PFSK-1 (cell line): ENCODE measurements around the gene RASL12.

Source experiments
- FOXP2 ChIP-seq: optimal IDR thresholded peaks from 2 replicates; pipeline ENCODE3; 2011; ENCODE audit warnings: borderline replicate concordance, control low read depth, inconsistent platforms; ENCODE audit not compliant: insufficient read depth; ENCODE audit errors: extremely low read length, extremely low read depth
- POLR2AphosphoS5 ChIP-seq: IDR thresholded peaks from 2 replicates; pipeline ENCODE4 v1.6.1; 2012; ENCODE audit warnings: low read depth, mild to moderate bottlenecking, control low read depth, low read length, moderate library complexity
- SIN3A ChIP-seq: IDR thresholded peaks from 2 replicates; pipeline ENCODE4 v1.6.1; 2012; ENCODE audit warnings: mild to moderate bottlenecking, low read length, moderate library complexity, borderline replicate concordance; ENCODE audit not compliant: insufficient read depth
- TAF1 ChIP-seq: IDR thresholded peaks from 2 replicates; pipeline ENCODE4 v1.6.1; 2012; ENCODE audit warnings: low read length, control low read depth, borderline replicate concordance; ENCODE audit not compliant: insufficient read depth
- TF ChIP-seq, protein P1 (sequence below), 2 experiments: IDR thresholded peaks; 2 replicates each; pipeline versions ENCODE4 v1.6.1 to v1.8.0; 2011 to 2012; ENCODE audit warnings: low read depth in 2 of 2, low read length in 2 of 2, control low read depth in 1 of 2, inconsistent platforms in 1 of 2, mild to moderate bottlenecking in 1 of 2, moderate library complexity in 1 of 2; ENCODE audit not compliant: insufficient read depth in 1 of 2

The RASL12 gene

DNA sequence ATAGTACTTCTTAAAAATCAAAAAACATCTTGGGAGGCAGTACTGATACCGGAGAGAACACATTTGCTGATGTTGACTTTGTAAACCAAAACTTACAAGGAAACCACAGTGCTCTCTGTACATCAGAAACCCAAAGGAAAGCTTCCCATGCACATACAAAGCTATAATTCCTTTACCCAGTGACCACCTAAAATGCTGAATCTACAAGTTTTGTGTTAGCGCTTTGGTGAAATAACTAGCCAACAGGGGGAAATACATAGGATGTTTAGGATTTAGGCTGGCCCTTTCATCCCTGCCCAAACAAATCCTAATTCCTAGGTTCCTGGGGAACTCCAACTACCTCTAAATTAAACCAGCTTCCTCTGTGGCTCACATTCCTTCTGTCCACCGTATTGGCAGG, 62.8 kb downstream of the RASL12 start:
- no peak for TF ChIP-seq FOXP2
- TF ChIP-seq SIN3A: no peak
- TF ChIP-seq TAF1: no peak
- TF ChIP-seq, protein P1, sequence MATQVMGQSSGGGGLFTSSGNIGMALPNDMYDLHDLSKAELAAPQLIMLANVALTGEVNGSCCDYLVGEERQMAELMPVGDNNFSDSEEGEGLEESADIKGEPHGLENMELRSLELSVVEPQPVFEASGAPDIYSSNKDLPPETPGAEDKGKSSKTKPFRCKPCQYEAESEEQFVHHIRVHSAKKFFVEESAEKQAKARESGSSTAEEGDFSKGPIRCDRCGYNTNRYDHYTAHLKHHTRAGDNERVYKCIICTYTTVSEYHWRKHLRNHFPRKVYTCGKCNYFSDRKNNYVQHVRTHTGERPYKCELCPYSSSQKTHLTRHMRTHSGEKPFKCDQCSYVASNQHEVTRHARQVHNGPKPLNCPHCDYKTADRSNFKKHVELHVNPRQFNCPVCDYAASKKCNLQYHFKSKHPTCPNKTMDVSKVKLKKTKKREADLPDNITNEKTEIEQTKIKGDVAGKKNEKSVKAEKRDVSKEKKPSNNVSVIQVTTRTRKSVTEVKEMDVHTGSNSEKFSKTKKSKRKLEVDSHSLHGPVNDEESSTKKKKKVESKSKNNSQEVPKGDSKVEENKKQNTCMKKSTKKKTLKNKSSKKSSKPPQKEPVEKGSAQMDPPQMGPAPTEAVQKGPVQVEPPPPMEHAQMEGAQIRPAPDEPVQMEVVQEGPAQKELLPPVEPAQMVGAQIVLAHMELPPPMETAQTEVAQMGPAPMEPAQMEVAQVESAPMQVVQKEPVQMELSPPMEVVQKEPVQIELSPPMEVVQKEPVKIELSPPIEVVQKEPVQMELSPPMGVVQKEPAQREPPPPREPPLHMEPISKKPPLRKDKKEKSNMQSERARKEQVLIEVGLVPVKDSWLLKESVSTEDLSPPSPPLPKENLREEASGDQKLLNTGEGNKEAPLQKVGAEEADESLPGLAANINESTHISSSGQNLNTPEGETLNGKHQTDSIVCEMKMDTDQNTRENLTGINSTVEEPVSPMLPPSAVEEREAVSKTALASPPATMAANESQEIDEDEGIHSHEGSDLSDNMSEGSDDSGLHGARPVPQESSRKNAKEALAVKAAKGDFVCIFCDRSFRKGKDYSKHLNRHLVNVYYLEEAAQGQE (IDR thresholded peaks at IDR 0.05; ENCODE audit: insufficient read depth in 1 of 2, low read depth in 2 of 2, low read length in 2 of 2): no peak
- TF ChIP-seq POLR2AphosphoS5: no peak
